SIG-M5 (cell line): ENCODE results near the gene POLR2J.
"Not testable (repeated sequence)": the region's sequence is repeated elsewhere in the genome, so short reads cannot be mapped to it uniquely, and the experiment has no call there.

ENCODE experiments used
- DNase-seq: peaks from one replicate; lab custom pipeline; 2025; lab: John Stamatoyannopoulos, UW

POLR2J gene

DNA sequence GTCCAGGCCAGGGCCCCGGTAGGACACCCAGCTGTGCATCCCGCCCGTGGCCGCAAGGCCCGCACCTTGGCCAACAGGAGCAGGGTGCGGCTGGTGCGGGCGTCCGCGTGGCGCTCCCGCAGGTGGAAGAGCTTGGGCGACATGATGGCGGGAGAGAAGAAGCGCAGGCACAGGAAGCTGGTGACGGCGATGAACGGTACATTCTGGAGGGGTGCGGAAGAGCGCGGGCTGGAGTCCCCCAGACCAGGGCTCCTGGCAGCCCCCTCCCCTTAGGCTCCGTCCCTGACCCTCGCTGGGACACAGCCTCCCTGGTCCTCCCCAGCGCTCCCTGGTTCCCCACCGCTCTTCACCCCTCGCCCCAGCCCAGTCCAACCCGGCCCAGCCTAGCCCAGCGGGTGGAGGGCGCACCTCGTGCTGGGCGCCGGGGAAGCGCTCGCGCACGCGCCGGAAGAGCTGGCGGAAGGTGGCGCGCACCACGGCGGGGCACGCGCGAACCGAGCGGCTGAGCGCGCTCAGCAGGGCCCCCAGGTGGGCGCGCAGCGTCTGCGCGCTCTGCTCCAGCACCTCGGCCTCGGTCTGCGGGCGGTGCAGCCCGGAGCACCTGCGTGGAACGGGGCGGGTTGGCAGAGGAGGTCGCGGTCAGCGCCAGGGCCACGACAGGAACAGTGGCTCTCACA is 15.9 kb upstream of the POLR2J start:
- DNase-seq: not testable (repeated sequence)

DNA sequence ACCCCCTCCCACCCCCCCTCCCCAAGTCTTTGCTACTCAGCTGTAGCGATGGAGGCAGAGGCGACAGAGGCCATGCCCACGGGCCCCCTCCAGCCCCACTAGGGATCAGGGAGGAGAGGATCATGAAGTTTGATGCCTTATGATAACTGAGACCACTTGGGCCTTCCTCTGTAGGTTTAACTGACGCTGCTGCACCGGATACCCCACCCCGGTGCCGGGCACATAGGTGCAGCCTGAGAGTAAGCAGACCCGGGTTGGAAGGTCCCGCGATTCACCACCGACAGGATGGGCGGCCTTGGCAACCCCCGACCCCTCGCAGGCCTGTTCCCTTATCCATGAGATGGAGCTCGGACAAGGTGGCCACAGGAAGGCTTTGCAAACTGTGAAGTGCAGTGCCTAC is 15.3 kb upstream of the POLR2J start:
- DNase-seq: not testable (repeated sequence)

- DNase-seq: not testable (repeated sequence)
Measured at GRCh38 chr7:102493220-102493935, 14.7 kb upstream of the POLR2J start.

GRCh38 chr7:102490529-102491075 is 11.9 kb upstream of the POLR2J start:
- DNase-seq: not testable (repeated sequence)

DNA sequence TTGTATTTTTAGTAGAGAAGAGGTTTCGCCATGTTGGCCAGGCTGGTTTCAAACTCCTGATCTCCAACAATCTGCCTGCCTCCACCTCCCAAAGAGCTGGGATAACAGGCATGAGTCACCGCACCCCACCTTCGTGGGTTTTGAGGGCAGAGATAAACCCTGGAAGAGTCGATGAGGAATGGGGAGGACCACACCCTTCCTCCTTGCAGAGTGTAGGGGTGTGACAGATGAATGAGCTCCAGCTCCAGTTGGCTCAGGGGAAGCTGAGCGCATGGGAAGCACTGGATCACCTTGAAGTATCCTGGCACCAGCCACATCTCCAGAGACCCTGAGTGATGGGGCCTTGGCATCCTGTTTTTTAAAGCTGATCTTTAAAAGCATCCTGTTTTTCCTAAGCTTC is 5.6 kb upstream of the POLR2J start:
- not testable (repeated sequence) for DNase-seq

GRCh38 chr7:102481962-102482361 is 3.2 kb upstream of the POLR2J start:
- DNase-seq: not testable (repeated sequence)

- not testable (repeated sequence) for DNase-seq
Measured at GRCh38 chr7:102479982-102480637, 1.4 kb upstream of the POLR2J start.

DNA sequence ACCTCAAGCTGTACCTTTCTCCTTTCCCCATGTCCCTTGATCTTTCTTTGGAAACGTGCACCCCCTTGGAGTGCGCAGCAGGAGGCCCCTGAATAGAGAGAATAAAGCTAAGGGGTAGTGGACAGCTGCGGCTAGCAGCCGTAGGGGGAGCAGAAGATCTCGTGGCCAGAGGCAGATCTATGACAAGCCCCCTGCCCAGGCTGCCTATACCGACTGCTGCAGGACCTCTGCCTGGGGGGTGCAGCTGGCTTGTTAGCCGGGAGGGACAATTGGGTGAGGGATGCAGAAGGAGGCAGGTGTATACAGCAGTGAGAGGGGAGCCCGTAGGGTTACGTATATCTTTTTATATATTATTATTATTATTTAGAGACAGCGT is 475 bp upstream of the POLR2J start:
- DNase-seq: not testable (repeated sequence)

GRCh38 chr7:102474736-102475435 is 3.8 kb downstream of the POLR2J start:
- DNase-seq: not testable (repeated sequence)

GRCh38 chr7:102474116-102474515 is 4.6 kb downstream of the POLR2J start:
- DNase-seq: not testable (repeated sequence)

DNA sequence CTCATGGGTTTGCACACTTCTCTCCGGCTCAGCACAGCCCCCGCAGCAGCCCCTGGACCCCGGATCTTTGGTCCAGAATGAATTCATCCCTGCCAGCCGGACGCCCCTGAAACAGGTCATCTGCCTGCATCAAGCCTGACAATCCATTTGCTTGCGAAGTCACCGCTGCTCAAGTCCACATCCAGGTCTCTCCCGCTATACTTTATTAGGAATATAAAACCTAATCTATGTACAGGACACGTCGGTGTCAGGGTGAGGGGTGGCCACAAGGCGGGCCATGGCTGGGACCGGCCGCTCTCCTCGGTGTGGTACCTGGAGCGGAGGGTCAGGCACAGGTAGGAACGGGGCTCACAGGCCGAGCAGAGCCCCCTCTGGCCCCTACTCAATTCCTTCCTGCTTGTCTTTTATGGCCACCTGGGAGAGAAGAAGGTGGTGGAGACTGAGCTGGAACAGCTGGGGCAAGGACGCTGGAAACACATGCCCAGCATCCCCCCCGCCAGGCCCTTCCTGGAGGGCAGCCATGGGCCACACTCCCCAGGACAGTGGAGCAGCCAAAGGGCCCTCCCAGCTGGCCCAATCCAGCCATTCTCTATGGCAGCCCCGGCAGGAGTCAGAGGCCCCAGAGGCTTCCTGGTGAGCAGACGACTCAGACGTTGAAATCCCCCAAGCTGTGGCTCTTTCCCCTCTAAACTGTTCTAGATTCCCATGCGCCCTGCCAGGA is 5.3 kb downstream of the POLR2J start:
- DNase-seq: no peak

- DNase-seq: no peak
Measured at GRCh38 chr7:102472126-102473041, 6.3 kb downstream of the POLR2J start.

DNA sequence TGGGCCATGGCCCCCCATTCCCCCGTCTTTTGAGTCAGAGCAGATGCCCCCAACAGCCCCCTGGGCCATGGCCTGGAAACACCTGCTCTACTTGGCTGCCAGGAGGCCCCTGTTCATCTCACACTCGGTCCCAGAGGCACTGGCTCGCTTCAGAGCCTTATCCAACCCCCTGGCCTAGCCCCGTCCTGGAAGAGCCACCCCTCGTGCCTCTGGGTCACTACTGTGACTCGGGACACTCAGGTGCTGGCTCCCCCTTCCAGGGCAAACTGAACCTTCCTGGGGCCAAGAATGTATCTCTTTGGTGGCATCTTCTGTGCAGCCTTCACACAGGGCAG is 7.0 kb downstream of the POLR2J start:
- no peak for DNase-seq

- DNase-seq: no peak
Measured at GRCh38 chr7:102469972-102470825, 8.5 kb downstream of the POLR2J start.

- no peak for DNase-seq
Measured at GRCh38 chr7:102469351-102469971, 9.3 kb downstream of the POLR2J start.

DNA sequence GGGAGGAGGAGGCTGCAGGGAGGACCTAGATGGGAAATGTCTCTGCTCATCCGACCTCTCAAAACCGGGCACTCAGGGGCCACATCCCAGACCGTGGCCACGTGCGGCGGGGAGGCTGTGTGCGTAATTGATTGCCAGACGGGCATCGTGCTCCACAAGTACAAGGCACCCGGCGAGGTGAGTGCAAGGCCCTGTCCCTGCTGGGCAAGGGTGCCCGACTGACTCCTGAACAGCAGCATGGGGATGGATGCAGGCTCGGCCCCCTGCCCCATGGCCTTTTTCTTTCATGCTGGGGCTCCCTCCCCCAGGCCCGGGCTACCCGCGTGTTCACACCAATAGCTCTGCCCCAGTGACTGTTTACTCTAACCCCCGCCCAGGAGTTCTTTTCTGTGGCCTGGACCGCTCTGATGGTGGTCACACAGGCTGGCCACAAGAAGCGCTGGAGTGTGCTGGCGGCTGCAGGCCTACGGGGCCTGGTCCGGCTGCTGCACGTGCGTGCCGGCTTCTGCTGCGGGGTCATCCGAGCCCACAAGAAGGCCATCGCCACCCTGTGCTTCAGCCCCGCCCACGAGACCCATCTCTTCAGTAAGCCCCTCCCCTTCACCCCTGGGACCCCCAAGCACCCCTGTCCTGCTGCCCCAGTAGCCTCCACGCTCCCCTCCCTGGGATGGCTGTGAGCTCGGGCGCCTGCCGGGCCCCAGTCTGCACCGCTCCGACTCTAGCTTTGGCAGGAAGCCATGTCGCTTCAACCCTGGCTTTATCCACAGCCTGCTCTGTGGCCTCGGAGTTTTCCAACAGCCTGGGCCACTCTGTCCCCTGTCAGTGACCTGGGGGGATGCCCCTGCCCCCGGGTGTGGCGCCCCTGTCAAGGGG is 10.0 kb downstream of the POLR2J start:
- DNase-seq: no peak

GRCh38 chr7:102467581-102468477 is 10.9 kb downstream of the POLR2J start:
- DNase-seq: no peak
